ENCODE results near the gene TOR1B.

TOR1B gene

DNA sequence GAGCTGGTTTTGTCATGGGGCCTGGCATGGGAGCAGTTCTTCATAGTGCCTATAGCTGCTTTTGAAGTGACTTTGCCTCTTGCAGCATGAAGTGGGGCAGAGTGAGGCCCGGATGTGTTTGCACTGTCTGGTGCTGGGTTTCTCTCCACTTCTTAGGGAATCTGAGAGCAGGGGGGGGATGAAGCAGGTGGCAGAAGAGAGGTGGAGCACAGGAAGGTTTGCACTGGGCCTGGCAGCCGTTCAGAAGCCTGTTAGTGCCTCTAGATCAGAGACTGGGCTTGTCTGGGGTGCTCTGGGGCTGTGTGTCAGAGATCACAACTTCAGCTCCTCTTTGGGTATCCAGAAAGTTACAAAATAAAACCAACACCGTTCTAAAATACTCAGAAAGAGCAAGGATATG is 50.6 kb downstream of the TOR1B start:
- no peaks in the 10 kb centered on the region for H3K27me3 Mint-ChIP-seq
- H3K4me1 Mint-ChIP-seq, result no peaks in the 10 kb centered on the region
- no peak overlapping the region for H3K27ac Mint-ChIP-seq
- peaks cover 37% of the 10 kb centered on the region for H3K36me3 Mint-ChIP-seq
- no peaks in the 10 kb centered on the region for H3K9me3 Mint-ChIP-seq
- DNase-seq (ENCODE audit: low spot score in 2 of 2) (no peak), ATAC-seq (ENCODE audit: low read depth) (no peak)
- H3K4me3 Mint-ChIP-seq, result no peak overlapping the region

DNA sequence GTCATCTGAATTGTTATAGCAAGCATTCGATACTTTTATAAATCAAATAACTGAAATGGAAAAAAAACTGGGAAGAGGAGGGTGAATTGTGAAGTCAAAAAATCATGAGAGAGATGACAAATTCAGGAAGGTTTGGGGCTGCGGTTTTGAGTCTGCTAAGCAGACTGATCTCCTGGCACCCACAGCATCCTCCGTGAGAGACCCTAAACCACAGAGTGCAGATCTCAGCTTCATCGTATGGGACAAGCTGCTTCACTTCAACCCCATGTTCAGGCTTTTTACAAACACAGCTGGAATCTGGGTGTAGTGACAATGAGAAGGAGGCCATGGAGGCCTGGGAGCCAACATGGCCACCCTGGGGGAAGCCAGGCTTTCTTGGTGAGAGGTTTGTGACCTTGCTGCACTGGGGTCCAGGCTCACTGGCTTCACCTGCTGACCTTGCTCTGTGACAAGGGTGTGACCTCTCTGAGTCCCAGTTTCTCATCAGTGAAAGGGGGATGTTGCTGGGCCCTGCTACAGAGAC is 51.7 kb downstream of the TOR1B start:
- peaks cover 37% of the 10 kb centered on the region for H3K36me3 Mint-ChIP-seq
- no peak for DNase-seq (ENCODE audit: low spot score in 2 of 2)
- H3K27ac Mint-ChIP-seq, result peak overlapping the region; percentile 47
- H3K9me3 Mint-ChIP-seq, result no peaks in the 10 kb centered on the region
- no peak overlapping the region for H3K4me3 Mint-ChIP-seq
- no peak for ATAC-seq (ENCODE audit: low read depth)
- no peaks in the 10 kb centered on the region for H3K4me1 Mint-ChIP-seq
- no peaks in the 10 kb centered on the region for H3K27me3 Mint-ChIP-seq

DNA sequence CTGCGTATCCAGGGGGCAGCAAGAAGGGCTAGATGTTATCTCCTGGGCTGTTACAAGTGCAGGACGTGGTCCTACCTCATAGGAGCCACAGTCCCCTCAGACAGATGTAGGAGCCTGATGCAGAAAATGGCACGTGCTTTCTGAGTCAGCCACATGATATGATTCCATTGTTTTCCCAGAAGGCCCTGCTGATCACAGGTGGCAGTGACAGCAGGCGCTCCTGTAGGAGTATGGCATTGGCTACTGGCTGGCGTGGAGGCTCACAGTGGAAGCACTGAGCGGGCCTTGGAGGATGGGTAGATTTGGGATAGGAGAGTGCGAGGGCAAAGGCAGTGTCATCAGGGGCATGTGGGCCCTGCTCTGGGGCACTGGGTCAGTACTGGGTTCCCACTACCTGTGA is 54.2 kb downstream of the TOR1B start:
- Mint-ChIP-seq H3K27me3 (no peaks in the 10 kb centered on the region), H3K4me3 (no peak overlapping the region), H3K4me1 (no peaks in the 10 kb centered on the region), H3K36me3 (peaks cover 35% of the 10 kb centered on the region), H3K9me3 (no peaks in the 10 kb centered on the region), H3K27ac (no peak overlapping the region)
- ATAC-seq (ENCODE audit: low read depth) (no peak), DNase-seq (ENCODE audit: low spot score in 2 of 2) (no peak)

DNA sequence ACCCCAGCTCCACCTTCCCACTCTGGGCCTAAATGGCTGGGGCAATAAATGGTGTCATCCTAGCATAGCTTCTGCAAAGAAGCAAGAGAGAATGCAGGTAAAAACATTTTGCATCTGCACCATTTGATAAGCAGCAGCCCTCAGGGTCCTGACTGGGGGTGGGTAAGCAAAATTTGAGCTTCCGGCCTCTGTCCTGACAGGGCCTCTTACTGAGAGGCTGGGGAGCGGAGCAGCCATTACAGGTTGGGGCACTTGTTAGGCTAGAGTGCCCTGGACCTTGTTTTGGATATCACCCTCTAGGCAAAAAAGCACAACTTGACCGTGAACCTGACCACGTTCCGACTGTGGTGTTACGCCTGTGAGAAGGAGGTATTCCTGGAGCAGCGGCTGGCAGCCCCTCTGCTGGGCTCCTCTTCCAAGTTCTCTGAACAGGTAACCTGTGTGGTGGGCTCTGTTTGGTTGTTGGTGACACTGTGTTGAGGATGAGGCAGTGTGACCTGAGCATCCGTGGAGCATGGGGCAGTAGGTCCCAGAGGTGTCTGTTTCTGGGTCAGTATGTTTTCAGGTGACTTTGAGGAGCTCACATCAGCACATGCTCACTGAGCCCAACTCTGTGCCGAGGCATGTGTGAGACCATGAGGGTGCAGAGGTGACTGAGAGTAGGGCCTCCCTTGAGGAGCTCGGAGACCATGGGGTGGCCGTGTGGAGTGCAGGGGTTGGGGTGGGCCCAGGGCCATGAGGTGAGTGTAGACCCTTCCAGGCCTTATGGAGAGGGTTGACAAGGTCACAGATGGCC is 55.4 kb downstream of the TOR1B start:
- no peaks in the 10 kb centered on the region for H3K4me1 Mint-ChIP-seq
- H3K4me3 Mint-ChIP-seq, result no peak overlapping the region
- no peak overlapping the region for H3K27ac Mint-ChIP-seq
- H3K9me3 Mint-ChIP-seq, result no peaks in the 10 kb centered on the region
- no peak for ATAC-seq (ENCODE audit: low read depth)
- no peaks in the 10 kb centered on the region for H3K27me3 Mint-ChIP-seq
- H3K36me3 Mint-ChIP-seq, result peaks cover 33% of the 10 kb centered on the region
- no peak for DNase-seq (ENCODE audit: low spot score in 2 of 2)

Data from memory B cell (primary cell).